ENCODE measurements around the gene ZBTB3. TPM values are rescaled to one million over a fixed set of nuclear protein-coding genes. Genes with fewer than 3 reads are reported as not detected.

Gene ZBTB3
- total RNA-seq, 3 donors from 2014 or later (not counting 1 experiment from before 2014, with no cell fraction given), result 5.4 to 9.6 (median 8.8) TPM

- H3K27me3 Mint-ChIP-seq (ENCODE audit: low read depth in 2 of 2), result no peaks in the 10 kb centered on the region
- H3K27me3 ChIP-seq (ENCODE audit: control insufficient read depth, insufficient read depth, low read length), result no peaks in the 10 kb centered on the region
- H3K4me1 ChIP-seq (ENCODE audit: control insufficient read depth, insufficient read depth, low read length), result peaks cover 41% of the 10 kb centered on the region
- peaks cover 34 to 46% of the 10 kb centered on the region in 2 donors for H3K4me1 Mint-ChIP-seq
- peak; percentile 86 to 93 for DNase-seq
- peak within 1 kb of the TSS; percentile 80 for H3K27ac ChIP-seq (ENCODE audit: low read length)
- H3K27ac Mint-ChIP-seq, result peak within 1 kb of the TSS; percentile 86 to 94
- H3K4me3 ChIP-seq (ENCODE audit: low read length), result peak within 1 kb of the TSS; percentile 95
- WGBS (ENCODE audit: insufficient coverage), result under 1% methylated on average over 58 of the region's 58 CpGs
- peaks cover 9% of the 10 kb centered on the region for H3K36me3 Mint-ChIP-seq
- peaks cover 52% of the 10 kb centered on the region for H3K36me3 ChIP-seq (ENCODE audit: control insufficient read depth, insufficient read depth, low read length)
- intact Hi-C loops (cut with micrococcal nuclease), result loop anchor here (1.0 kb wide), 1 partner anchor 14 kb away; the partner anchor contains the start of gene NXF1
- ATAC-seq, result peak; percentile 77 to 85 (median 78)
- H3K9me3 ChIP-seq (ENCODE audit: control insufficient read depth, insufficient read depth, low read length), result no peaks in the 10 kb centered on the region
- no peak for TF ChIP-seq CTCF (IDR thresholded peaks at IDR 0.05)
- H3K4me3 Mint-ChIP-seq, result peak within 1 kb of the TSS; percentile 89
- no peaks in the 10 kb centered on the region for H3K9me3 Mint-ChIP-seq
Measured at GRCh38 chr11:62791501-62792201, 37.7 kb upstream of the ZBTB3 start, which contains the start of gene TMEM223. TMEM223 (minus strand) TSS chr11:62792006; CDS start chr11:62791994, 12 bp downstream.

- peak overlapping the region; percentile 86 to 94 for H3K27ac Mint-ChIP-seq
- H3K27ac ChIP-seq (ENCODE audit: low read length), result no peak overlapping the region
- H3K4me3 ChIP-seq (ENCODE audit: low read length), result no peak overlapping the region
- DNase-seq (no peak), ATAC-seq (no peak)
- no peaks in the 10 kb centered on the region for H3K27me3 ChIP-seq (ENCODE audit: control insufficient read depth, insufficient read depth, low read length)
- WGBS (ENCODE audit: insufficient coverage), result 86% methylated on average over 3 of the region's 3 CpGs
- H3K4me3 Mint-ChIP-seq, result peak overlapping the region; percentile 75
- H3K36me3 ChIP-seq (ENCODE audit: control insufficient read depth, insufficient read depth, low read length), result peaks cover 32% of the 10 kb centered on the region
- H3K9me3 ChIP-seq (ENCODE audit: control insufficient read depth, insufficient read depth, low read length), result no peaks in the 10 kb centered on the region
- intact Hi-C loops (cut with micrococcal nuclease), result no loop called here
- H3K36me3 Mint-ChIP-seq, result peaks cover 6% of the 10 kb centered on the region
- H3K9me3 Mint-ChIP-seq, result no peaks in the 10 kb centered on the region
- no peak for TF ChIP-seq CTCF (IDR thresholded peaks at IDR 0.05)
- H3K4me1 Mint-ChIP-seq, result peaks cover 42 to 50% of the 10 kb centered on the region in 2 donors
- peaks cover 48% of the 10 kb centered on the region for H3K4me1 ChIP-seq (ENCODE audit: control insufficient read depth, insufficient read depth, low read length)
- no peaks in the 10 kb centered on the region for H3K27me3 Mint-ChIP-seq (ENCODE audit: low read depth in 2 of 2)
Measured at GRCh38 chr11:62789576-62789975, 35.6 kb upstream of the ZBTB3 start.

GRCh38 chr11:62788991-62789390, 35.0 kb upstream of the ZBTB3 start:
- Histone ChIP-seq H3K4me1 (ENCODE audit: control insufficient read depth, insufficient read depth, low read length) (peaks cover 48% of the 10 kb centered on the region), H3K36me3 (ENCODE audit: control insufficient read depth, insufficient read depth, low read length) (peaks cover 26% of the 10 kb centered on the region), H3K4me3 (ENCODE audit: low read length) (no peak overlapping the region), H3K27me3 (ENCODE audit: control insufficient read depth, insufficient read depth, low read length) (no peaks in the 10 kb centered on the region), H3K27ac (ENCODE audit: low read length) (no peak overlapping the region), H3K9me3 (ENCODE audit: control insufficient read depth, insufficient read depth, low read length) (no peaks in the 10 kb centered on the region)
- DNase-seq (no peak), ATAC-seq (no peak)
- no peak for TF ChIP-seq CTCF (IDR thresholded peaks at IDR 0.05)
- peaks cover 37 to 50% of the 10 kb centered on the region in 2 donors for H3K4me1 Mint-ChIP-seq
- 85% methylated on average over 5 of the region's 5 CpGs for WGBS (ENCODE audit: insufficient coverage)
- H3K36me3 Mint-ChIP-seq, result peaks cover under 1% of the 10 kb centered on the region
- intact Hi-C loops (cut with micrococcal nuclease), result no loop called here
- peak overlapping the region; percentile 75 for H3K4me3 Mint-ChIP-seq
- peak overlapping the region; percentile 86 to 94 for H3K27ac Mint-ChIP-seq
- H3K27me3 Mint-ChIP-seq (ENCODE audit: low read depth in 2 of 2), result no peaks in the 10 kb centered on the region
- H3K9me3 Mint-ChIP-seq, result no peaks in the 10 kb centered on the region

All from natural killer cell (primary cell).